SK-N-SH treated with all-trans-retinoic acid at 6 μM for 48 hours (cell line): Measurements from ENCODE around the gene UGT1A4.

ENCODE experiments used
- ARNTL ChIP-seq: fragments of 450-650 bp; formaldehyde crosslinking; IDR thresholded peaks from 2 replicates; pipeline ENCODE4 v1.5.0; 2020; ENCODE audit warnings: low read depth, mild to moderate bottlenecking, moderate library complexity, borderline replicate concordance
- BACH2 ChIP-seq: fragments of 250-450 bp; sonication (Bioruptor Pico); IDR thresholded peaks from 2 replicates; pipeline ENCODE4 v1.9.0; 2021; ENCODE audit warnings: mild to moderate bottlenecking, borderline replicate concordance
- CREB5 ChIP-seq: fragments of 250-450 bp; sonication (Bioruptor Pico); IDR thresholded peaks from 2 replicates; pipeline ENCODE4 v1.5.1; 2020; ENCODE audit warnings: low read depth, mild to moderate bottlenecking, moderate library complexity
- CSDC2 ChIP-seq: fragments of 250-450 bp; sonication (Bioruptor Pico); IDR thresholded peaks from 2 replicates; pipeline ENCODE4 v1.5.0; 2020; ENCODE audit warnings: mild to moderate bottlenecking, moderate library complexity
- GLIS3 ChIP-seq: fragments of 250-450 bp; sonication (Bioruptor Pico); IDR thresholded peaks from 2 replicates; pipeline ENCODE4 v1.5.0; 2020; ENCODE audit warnings: mild to moderate bottlenecking, moderate library complexity
- PATZ1 ChIP-seq: fragments of 250-450 bp; sonication (Bioruptor Pico); IDR thresholded peaks from 2 replicates; pipeline ENCODE4 v1.8.0; 2020; ENCODE audit warnings: mild to moderate bottlenecking, moderate library complexity, borderline replicate concordance
- POU6F1 ChIP-seq: fragments of 250-450 bp; sonication (Bioruptor Pico); IDR thresholded peaks from 2 replicates; pipeline ENCODE4 v1.8.0; 2021; ENCODE audit warnings: low read depth, mild to moderate bottlenecking, moderate library complexity, borderline replicate concordance
- RARB ChIP-seq: fragments of 250-450 bp; sonication (Bioruptor Pico); IDR thresholded peaks from 2 replicates; pipeline ENCODE4 v1.8.0; 2021; ENCODE audit warnings: mild to moderate bottlenecking, moderate library complexity
- TOX ChIP-seq: fragments of 250-450 bp; sonication (Bioruptor Pico); IDR thresholded peaks from 2 replicates; pipeline ENCODE4 v1.8.0; 2021; ENCODE audit warnings: mild to moderate bottlenecking, moderate library complexity, borderline replicate concordance
- ZC3H10 ChIP-seq: fragments of 250-450 bp; sonication (Bioruptor Pico); IDR thresholded peaks from 2 replicates; pipeline ENCODE4 v1.5.1; 2021; ENCODE audit warnings: mild to moderate bottlenecking, moderate library complexity
- ZNF565 ChIP-seq: fragments of 450-650 bp; formaldehyde crosslinking; conservative IDR thresholded peaks from 2 replicates; pipeline ENCODE4 v1.5.0; 2020; ENCODE audit warnings: low read depth, mild to moderate bottlenecking, moderate library complexity
- ZNF8 ChIP-seq: fragments of 450-650 bp; formaldehyde crosslinking; IDR thresholded peaks from 2 replicates; pipeline ENCODE4 v1.5.0; 2020; ENCODE audit warnings: mild to moderate bottlenecking, moderate library complexity

- no peak for TF ChIP-seq CSDC2 (CRISPR knock-in tag)
- TF ChIP-seq POU6F1 (CRISPR knock-in tag): no peak
- no peak for TF ChIP-seq TOX
- no peak for TF ChIP-seq ARNTL (CRISPR knock-in tag)
- no peak for TF ChIP-seq BACH2
- TF ChIP-seq PATZ1 (CRISPR knock-in tag): no peak
- TF ChIP-seq GLIS3: no peak
- TF ChIP-seq RARB: no peak
- TF ChIP-seq CREB5 (CRISPR knock-in tag): no peak
- no peak for TF ChIP-seq ZC3H10
- TF ChIP-seq ZNF8 (CRISPR knock-in tag): no peak
- TF ChIP-seq ZNF565 (CRISPR knock-in tag): no peak
Observed at GRCh38 chr2:233674995-233675394, 43.5 kb upstream of the UGT1A4 start.
